Hematopoietic multipotent progenitor cell treated with erythropoietin and hydrocortisone succinate and interleukin-3 and kit ligand, for 17 days (in vitro differentiated cells): ENCODE results near the gene UCN.
"Not testable (repeated sequence)": the region's sequence is repeated elsewhere in the genome, so short reads cannot be mapped to it uniquely, and the experiment has no call there.

Experiments used
- DNase-seq: peaks from one replicate; pipeline ENCODE4 v3.0.0-alpha.2; 2015; ENCODE audit warnings: low spot score

UCN gene, protein sequence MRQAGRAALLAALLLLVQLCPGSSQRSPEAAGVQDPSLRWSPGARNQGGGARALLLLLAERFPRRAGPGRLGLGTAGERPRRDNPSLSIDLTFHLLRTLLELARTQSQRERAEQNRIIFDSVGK

DNA sequence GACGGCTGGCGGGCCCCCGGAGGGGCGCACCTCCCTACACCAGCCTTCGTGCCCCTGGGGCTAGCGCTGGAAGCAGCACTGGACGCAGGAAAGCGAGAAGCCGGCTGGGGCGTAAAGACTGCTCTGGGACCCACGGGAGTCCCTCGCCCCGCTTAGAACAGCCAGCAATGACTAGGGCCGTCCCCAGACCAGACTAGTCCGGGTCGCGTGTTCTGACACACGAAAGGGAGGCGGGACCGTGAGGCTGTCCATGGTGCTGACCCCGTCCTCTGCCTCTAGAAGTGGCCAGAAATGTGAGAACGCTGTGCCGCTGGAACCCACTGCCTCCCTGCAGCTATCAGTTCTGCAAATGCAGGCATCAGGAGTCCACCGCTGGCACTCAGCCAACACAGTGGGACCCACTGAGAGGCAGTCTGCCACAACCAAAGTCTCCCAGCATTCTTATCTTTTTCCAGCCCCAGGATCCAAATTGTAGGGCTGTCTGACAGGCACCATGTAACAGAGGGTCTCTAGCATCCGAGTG lies at the start of gene UCN:
Gene UCN, minus strand, starts transcription at position 87 of the 523 bp plus-strand sequence. CDS start 550 bp downstream, outside the sequence.
- DNase-seq, result no peak

DNA sequence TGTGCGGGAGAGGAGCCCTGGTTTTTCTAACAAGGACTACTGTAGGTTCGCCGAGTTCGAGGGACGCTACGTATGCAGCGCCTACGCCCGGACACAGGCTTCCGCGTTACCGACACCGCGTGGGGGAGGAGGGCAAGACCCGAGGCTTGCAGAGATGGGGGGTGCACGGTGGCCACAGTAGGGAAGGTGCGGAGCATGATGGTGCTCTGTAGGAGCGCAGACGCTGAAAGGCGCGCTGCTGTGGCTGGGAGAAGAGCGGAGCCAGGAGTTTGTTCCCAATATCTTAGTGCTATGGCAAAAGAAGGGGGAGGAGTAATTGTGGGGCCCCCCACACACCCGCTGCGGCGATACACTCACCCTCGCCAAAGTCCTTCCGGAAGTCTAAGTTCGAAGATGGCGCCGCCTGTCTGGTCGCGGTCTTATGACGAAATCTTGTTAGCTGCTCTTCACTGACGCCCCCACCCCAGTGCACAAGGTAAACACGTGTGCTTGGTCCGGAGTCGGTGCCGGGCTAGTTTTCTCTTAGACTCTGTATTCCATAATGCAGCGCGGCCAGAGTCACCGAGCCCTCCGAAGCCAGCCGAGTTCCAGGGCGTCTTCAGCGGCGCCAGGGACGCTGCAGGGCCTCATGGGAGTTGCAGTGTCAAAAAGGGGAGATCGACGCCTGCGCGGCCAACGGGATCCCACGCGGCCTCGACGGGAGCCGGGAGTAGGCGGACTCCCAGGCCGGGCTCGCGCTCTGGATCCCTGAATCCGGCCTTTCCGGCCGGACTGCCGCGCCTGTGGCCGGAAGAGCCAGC lies 48.3 kb upstream of the UCN start, which contains the start of gene GTF3C2:
Gene GTF3C2, minus strand, starts transcription at position 383 of the 800 bp plus-strand sequence. CDS start 13,210 bp downstream, outside the sequence.
- peak; percentile 95 for DNase-seq

DNA sequence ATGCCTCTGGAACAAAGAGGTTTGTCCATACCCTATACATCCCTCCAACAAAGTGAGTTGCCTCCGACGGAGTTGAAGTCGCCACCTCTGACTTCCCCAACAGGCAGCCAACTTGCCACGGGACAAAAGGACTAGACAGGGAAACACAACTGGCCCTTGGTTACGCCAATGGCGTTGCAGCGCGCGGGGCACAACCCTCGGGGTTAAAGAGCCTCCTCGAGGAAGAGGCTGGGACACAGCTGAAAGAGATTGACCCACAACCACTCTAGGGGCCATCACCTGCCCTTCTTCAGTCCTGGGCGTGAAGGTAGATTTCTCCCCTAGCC lies 47.8 kb upstream of the UCN start:
- no peak for DNase-seq

DNA sequence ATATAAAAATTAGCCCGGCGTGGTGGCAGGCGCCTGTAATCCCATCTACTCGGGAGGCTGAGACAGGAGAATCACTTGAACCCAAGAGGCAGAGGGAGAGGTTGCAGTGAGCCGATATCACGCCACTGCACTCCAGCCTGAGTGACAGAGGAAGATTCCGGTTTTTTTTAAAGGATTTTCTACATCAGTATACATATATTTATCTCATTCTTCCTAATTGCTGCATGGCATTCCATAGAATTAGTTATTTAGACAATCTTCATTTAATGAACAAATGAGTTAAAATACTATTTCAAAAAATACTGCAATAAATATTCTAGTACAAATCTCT lies 46.3 kb upstream of the UCN start:
- no peak for DNase-seq

DNA sequence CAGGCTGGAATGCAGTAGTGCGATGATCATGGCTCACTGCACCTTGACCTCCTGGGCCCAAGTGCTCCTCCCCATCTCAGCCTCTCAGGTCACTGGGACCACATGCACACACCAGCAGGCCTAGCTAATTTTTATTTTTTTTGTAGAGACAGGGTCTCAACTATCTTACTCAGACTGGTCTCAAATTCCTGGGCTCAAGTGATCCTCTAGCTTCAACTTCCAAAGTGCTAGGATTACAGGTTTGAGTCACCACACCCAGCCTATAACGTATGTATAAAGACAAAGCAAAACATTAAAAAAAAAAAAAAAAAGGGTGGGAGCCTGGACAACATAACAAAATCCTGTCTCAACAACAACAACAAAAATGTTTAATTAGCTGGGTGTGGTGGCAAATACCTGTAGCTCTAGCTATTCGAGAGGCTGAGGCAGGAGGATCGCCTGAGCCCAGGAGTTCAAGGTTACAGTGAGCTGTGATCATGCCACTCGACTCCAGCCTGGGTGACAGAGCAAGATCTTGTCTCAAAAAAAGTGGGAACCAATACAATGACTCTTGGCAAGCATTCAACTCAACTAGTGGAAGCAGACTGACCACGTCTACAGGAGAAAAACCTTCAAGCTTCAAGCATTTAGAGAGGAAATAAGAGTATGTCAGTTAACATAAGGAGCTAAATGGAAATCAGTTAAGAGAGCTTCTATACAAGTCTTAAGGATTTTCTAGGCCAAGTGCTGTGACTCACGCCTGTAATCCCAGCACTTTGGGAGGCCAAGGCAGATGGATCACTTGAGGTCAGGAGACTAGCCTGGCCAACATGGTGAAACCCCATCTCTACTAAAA lies 45.7 kb upstream of the UCN start:
- no peak for DNase-seq

DNA sequence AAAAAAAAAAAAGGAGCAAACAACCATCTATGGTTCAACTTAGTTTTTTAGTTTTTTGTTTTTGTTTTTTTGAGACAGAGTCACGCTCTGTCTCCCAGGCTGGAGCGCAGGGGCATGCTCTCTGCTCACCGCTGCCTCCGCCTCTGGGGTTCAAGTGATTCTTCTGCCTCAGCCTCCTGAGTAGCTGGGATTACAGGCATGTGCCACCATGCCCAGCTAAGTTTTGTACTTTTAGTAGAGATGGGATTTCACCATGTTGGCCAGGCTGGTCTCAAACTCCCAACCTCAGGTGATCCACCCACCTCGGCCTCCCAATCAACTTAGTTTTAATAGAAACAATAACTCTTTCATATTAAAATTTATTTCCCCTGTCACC lies 45.1 kb upstream of the UCN start:
- DNase-seq, result not testable (repeated sequence)

DNA sequence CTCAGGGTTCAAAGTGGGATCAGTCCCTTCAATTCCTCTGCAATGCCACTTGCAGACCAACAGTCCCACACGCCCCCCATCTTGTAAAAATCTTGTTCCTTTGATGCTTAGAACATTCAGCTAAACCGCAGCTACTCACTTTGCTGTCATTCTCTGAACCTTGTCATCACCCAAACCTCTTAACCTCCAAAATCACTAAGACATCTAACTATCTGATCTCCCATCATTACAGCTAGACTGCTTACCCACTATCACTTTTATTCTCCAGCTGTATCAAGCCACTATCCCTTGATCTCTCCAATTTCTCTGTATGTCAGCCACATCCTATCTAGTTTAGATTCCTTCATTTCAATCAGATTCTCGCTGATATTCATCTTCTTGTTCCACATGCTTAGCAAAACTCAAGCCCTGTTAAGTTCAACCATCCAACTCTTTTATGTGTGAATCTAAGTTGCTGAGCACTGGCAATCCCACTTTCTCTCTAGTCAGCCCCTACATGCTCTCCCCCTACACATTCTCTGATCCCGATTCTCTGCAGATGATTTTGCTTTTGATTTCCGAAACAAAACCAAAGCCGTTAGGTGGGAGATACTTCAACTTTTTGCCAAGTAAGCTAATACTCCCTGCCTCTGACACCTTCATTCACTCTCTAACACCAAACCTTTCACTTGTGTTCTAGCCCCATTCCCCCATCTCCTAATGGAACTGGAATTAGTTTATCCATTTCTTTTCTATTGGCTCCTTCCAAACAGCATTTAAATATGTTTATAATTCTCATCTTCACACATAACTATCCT lies 43.8 kb upstream of the UCN start:
- no peak for DNase-seq

DNA sequence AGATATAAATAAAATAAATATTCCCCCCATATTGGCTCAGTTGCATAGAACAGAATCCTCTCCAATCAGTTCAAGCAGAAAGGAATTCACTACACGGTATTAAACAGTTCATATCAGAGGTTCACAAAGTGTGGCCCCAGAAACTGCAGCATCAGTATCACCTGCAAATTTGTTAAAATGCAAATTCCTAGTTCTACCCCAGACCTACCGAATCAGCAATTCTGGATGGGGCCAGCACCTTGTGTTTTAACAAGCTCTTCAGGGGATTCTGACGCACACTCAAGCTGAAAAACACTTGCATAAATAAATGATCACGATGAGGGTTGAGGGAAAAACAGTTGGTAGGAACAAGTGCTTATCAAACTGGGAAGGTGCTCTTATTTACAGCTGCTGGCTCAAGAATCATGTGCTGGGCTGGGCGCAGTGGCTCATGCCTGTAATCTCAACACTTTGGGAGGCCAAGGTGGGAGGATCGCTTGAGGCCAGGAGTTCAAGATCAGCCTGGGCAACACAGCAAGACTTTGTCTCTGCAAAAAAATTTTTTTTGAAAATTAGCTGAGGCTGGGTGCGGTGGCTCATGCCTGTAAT lies 42.0 kb upstream of the UCN start:
- DNase-seq, result no peak

DNA sequence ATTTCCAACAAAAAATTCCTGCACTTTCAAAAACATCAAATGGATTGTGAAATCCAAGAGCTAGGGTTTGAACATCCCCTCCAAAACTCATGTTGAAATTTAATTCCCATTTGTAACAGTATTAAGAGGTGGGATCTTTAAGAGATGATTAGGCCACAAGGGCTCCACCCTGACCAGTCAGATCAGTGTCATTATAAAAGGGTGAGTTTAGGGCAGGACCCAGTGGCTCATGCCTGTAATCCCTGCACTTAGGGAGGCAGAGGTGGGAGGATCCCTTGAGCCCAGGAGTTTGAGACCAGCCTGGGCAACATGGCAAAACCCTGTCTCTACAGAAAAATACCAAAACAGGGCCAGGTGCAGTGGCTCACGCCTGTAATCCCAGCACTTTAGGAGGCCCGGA lies 39.4 kb upstream of the UCN start:
- DNase-seq, result no peak

DNA sequence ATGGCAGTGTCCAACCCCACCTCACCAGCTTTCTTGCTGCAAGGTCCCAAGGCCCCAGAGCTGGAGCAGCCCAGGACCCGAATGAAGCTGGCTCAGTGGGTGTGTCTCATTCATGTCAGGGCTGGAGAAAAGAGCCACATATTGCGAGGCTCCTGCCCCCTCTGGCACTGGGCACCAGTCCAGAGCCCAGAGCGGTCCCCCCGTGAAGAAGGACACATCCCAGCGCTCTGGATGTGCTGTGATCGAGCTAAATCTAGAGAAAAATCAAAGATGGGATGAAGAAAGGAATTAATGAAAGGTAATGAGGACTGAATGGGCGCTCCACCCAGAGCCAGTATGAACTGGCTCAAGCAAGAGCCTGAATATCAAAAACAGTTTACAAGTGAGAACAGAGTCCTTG lies 27.9 kb upstream of the UCN start:
- no peak for DNase-seq

DNA sequence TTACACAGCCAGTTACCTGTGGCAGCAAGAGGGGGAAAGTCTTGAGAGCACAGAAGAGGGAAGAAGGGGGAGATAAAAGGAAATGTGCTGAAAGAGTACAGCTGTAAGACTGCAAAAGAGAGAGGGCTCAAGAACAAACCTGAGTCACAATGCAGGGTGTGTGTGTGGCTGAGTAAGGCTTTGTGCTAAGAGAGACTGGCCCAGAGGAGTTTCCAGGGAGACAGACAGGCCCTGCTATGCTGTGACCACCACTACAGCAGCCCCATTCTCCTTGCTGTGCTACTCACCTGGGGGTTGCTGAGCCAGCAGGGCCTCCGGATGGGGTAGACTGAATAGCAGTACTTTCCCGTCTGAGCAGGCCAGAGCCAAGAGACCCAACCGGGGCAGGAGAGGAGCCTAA lies 27.1 kb upstream of the UCN start:
- DNase-seq, result no peak

DNA sequence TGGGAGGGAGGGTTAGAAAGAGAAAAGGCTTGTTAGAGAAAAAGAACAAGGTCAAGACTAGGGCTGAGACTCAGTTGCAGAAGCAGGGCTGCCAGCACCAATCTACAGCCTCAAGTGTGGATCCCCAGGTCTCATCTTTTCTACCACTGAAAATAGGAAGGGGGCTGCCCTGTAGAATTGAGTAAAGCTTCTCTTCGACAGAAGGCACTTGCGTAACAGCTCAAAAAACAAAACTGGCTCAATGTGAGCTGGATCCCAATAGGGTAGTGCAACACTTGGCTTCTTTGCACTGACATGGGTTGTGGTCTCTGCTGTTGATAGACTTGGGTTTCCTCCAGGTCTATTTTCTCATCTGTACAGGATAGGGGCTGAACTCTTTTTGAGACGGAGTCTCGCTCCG lies 16.5 kb upstream of the UCN start:
- DNase-seq, result no peak

DNA sequence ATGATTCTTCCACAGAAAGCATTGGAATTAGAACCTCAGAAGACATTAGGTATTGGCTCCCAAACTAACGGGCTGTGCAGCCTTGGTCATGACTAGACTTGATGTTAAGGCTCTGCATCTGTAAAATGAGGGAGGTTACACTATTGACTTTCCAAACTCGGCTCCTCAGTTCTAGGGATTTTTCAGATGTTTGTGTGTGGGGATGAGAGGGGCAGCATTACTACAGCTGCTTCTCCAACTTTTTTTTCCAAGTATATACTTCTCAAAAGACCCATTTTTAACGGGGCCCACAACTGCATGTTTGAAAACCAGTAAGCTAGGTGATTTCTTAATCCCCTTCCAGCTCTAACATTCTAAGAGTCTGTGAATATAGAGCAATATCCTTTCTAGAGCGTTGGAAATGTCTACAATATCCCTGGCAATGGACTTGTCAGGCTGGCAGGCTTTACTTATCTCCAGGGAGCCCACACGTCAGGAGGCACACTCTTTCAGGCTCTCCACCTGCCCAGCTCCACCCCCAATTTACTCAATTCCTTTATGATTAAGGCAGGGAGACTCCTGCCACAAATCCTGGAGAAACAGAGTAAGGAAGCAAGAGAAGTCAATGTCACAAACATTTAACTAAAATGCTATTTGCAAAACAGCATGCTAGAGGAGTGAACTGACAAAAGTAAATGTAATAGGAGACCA lies 15.5 kb upstream of the UCN start:
- DNase-seq, result no peak

DNA sequence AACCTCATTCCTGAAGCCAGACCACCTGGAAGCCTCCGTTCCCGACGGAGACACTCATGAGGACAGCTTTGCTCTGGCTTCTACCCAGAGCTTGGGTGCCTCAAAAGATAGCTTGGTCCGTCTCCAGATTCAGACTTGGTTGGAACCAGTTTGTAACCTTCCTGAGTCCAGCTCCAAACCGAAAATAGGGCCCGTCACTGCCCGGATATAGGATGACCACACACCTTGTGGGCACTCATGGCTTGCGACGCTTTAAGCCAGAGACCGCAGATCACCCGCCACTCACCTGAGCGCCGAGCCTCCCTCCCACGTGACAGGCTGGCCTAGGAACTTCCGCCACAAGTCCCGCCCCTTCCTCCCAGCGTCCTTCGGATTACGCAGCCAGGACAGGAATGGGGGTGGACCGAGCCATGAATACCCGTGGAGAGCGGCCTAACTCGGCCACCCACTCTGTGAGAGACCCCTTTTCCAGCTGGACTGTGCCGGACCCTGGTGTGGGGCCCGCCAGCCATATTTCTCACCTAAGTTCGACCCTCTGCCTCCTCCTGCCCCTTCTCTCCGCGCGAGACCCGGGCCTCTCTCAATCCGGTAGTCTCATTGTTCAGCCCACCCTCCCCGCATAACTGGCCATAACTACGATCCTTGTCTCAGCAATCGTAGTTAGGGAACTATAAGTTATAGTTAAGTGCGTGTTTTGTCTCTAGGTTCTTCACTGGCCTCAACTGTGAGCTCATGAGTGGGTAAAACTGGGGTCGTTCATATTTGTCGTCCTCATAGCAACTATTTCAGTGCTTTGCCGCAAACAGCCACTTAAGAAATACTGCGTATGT lies 14.7 kb upstream of the UCN start, which contains the start of gene MPV17:
Gene MPV17, minus strand, starts transcription at position 332 of the 830 bp plus-strand sequence. CDS start 580 bp downstream, outside the sequence.
- peak; percentile 92 for DNase-seq

DNA sequence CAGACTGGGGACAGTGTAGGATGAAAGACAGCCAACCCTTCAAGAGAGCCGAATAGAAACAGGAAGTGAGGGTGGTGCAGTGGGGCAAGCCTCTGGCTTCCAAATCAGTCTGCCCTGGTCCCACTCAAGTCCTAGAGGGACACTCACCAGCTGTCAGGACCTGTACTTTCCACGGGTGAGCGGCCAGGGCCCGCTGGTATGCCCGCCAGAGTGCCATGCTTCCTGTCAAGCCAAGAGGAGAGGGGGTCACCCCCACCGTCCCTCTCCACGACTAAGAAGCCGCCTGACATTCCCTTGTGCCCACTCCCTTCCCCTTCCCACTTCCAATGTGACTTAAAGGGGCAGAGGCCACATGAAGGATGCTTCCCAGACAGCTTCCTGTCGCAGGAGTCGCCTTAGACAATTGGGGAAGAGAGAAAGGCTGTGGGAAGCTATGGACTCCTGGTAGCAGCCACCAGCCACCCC lies 14.1 kb upstream of the UCN start:
- no peak for DNase-seq

DNA sequence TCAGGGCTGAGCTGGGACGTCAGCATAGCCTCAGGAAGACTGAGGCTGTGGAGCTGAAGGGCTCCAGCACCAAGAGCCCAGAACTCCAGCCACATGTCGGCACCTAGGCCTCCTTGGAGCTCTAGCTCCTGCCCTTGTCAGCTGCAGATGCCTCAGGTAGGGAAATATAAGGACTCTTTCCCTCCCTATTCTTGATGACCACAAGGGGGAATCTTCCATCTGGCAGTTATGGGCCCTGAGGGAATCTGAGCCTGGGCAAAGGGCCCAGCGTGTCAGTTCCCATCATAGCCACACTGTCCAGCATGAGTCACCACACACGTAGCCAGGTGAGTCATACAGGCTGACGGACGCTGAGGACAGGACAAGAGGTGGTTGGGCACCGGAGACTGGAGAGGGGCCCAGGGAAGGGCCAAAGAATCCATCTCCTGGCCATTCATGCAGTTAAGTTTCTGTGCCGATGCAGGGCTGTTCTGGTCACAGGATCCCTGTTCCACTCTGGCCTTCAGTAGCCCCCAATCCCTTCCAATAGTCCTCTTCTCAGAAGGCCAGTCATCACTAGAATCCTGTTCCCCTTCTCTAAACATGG lies 12.8 kb upstream of the UCN start:
- peak; percentile 43 for DNase-seq

DNA sequence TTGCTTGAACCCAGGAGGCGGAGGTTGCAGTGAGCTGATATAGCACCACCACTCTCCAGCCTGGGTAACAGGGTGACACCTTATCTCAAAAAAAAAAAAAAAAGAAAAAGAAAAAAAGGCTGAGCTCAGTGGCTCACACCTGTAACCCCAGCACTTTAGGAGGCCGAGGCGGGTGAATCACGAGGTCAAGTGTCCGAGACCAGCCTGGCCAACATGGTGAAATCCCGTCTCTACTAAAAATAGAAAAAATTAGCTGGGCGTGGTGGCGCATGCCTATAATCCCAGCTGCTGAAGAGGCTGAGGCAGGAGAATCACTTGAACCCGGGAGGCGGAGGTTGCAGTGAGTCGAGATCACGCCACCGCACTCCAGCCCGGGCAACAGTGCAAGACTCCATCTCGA lies 11.6 kb upstream of the UCN start:
- DNase-seq, result not testable (repeated sequence)

DNA sequence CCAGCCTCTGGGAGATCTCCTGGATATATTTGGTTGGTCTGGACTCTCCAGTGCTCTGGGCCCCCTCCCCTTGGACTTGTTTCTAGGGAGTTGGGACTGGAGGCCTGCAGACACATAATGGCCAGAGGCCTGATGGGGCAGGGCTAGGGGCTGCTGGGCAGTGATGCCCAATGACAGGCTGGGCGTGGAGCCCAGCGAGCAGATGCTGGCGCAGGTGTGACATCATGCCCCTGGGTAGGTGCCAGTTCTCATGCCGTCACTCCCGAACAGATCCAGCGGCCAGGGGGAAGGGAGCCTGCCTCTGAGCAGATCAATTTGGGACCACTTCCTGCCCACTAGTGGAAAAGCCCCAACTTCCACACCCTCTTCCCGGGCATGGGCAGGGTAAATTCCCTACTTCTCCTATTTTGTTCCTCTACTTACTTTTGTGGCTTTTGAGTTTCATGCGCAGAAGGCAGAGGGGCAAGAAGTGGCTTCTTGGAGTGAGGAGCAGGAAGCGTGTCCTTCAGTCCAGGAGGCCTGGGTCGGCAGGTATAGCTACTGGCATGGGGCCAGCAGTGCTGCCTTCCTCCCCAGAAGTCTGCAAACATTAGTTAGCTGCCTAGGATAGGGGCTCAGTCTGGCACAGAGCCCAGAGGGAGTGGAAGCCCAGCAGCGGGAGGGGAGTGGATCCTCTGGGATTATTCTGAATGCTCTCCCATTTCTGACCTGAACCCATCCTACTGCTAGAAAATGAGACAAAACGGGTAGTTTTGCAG lies 8.6 kb upstream of the UCN start:
- DNase-seq, result no peak

DNA sequence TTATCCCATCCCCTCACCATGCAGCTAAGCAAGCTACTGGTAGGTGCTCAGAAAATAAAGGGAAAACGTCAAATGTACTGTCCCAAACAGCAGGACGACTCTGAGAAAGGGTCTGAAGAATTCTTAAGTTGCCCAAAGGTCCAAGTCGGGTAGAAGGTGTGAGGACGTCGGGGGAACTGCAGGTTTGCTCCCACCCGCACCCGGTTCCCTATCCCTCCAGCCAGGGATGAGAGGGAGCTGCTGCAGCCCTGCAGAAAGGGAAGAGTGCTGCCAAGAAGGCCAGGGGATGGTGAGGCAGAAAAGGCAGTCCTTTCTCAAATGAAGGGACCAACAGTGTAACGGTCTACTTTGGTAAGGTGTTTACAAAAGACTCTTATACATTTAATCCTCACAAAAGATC lies 6.9 kb upstream of the UCN start:
- no peak for DNase-seq
